Measurements from ENCODE around the gene FGF12. TPM values are rescaled to one million over a fixed set of nuclear protein-coding genes. Genes with fewer than 3 reads are reported as not detected.

FGF12 gene
- total RNA-seq, 2 donors from 2014 or later: 0.25 to 0.48 TPM

- intact Hi-C loops (cut with DNase I): no loop called here
- Histone ChIP-seq H3K27ac (no peak overlapping the region), H3K36me3 (no peaks in the 10 kb centered on the region), H3K9ac (ENCODE audit: low read depth in 2 of 2, low read length in 2 of 2) (no peak overlapping the region), H3K4me3 (no peak overlapping the region), H3K9me3 (no peaks in the 10 kb centered on the region), H3K27me3 (no peaks in the 10 kb centered on the region), H3K4me1 (no peaks in the 10 kb centered on the region)
- no peak for DNase-seq
- TF ChIP-seq CTCF (IDR thresholded peaks at IDR 0.05): no peak
Observed at GRCh38 chr3:192284443-192285072, 442.8 kb downstream of the FGF12 start.

GRCh38 chr3:192281207-192281880 lies 446.0 kb downstream of the FGF12 start:
- H3K4me3 ChIP-seq: no peak overlapping the region
- DNase-seq: no peak
- TF ChIP-seq CTCF (IDR thresholded peaks at IDR 0.05): no peak
- no peak overlapping the region for H3K27ac ChIP-seq
- intact Hi-C loops (cut with DNase I): no loop called here
- H3K9me3 ChIP-seq: no peaks in the 10 kb centered on the region
- H3K36me3 ChIP-seq: no peaks in the 10 kb centered on the region
- H3K4me1 ChIP-seq: no peaks in the 10 kb centered on the region
- no peaks in the 10 kb centered on the region for H3K27me3 ChIP-seq
- H3K9ac ChIP-seq (ENCODE audit: low read depth in 2 of 2, low read length in 2 of 2): no peak overlapping the region

GRCh38 chr3:192279664-192280063 lies 447.7 kb downstream of the FGF12 start:
- intact Hi-C loops (cut with DNase I): no loop called here
- no peak for DNase-seq
- H3K9ac ChIP-seq (ENCODE audit: low read depth in 2 of 2, low read length in 2 of 2): no peak overlapping the region
- no peaks in the 10 kb centered on the region for H3K27me3 ChIP-seq
- TF ChIP-seq CTCF (IDR thresholded peaks at IDR 0.05): no peak
- H3K4me3 ChIP-seq: no peak overlapping the region
- no peaks in the 10 kb centered on the region for H3K36me3 ChIP-seq
- H3K27ac ChIP-seq: no peak overlapping the region
- H3K4me1 ChIP-seq: no peaks in the 10 kb centered on the region
- H3K9me3 ChIP-seq: no peaks in the 10 kb centered on the region

GRCh38 chr3:192277477-192277876 lies 449.9 kb downstream of the FGF12 start:
- Histone ChIP-seq H3K27me3 (no peaks in the 10 kb centered on the region), H3K9me3 (no peaks in the 10 kb centered on the region), H3K9ac (ENCODE audit: low read depth in 2 of 2, low read length in 2 of 2) (no peak overlapping the region), H3K27ac (no peak overlapping the region), H3K36me3 (no peaks in the 10 kb centered on the region), H3K4me3 (no peak overlapping the region), H3K4me1 (no peaks in the 10 kb centered on the region)
- intact Hi-C loops (cut with DNase I): no loop called here
- no peak for TF ChIP-seq CTCF (IDR thresholded peaks at IDR 0.05)
- no peak for DNase-seq

GRCh38 chr3:192275741-192276355 lies 451.5 kb downstream of the FGF12 start:
- Histone ChIP-seq H3K4me1 (no peaks in the 10 kb centered on the region), H3K9ac (ENCODE audit: low read depth in 2 of 2, low read length in 2 of 2) (no peak overlapping the region), H3K4me3 (no peak overlapping the region), H3K36me3 (no peaks in the 10 kb centered on the region), H3K27me3 (no peaks in the 10 kb centered on the region), H3K9me3 (no peaks in the 10 kb centered on the region), H3K27ac (no peak overlapping the region)
- no peak for DNase-seq
- no peak for TF ChIP-seq CTCF (IDR thresholded peaks at IDR 0.05)
- intact Hi-C loops (cut with DNase I): no loop called here
